ENCODE results near the gene ACOT9.

The ACOT9 gene

GRCh38 chrX:23726191-23726590 lies 16.9 kb downstream of the ACOT9 start:
- no peaks in the 10 kb centered on the region for H3K4me1 ChIP-seq (ENCODE audit: insufficient read depth, low read length, poor library complexity, severe bottlenecking)
- no peaks in the 10 kb centered on the region for H3K79me2 ChIP-seq (ENCODE audit: insufficient read depth, low read length)
- no peaks in the 10 kb centered on the region for H4K20me1 ChIP-seq (ENCODE audit: insufficient read depth, low read length, poor library complexity, severe bottlenecking)
- no peak overlapping the region for H3K9ac ChIP-seq (ENCODE audit: low read depth, low read length, poor library complexity, severe bottlenecking)
- H2AFZ ChIP-seq (ENCODE audit: low read length) = no peak overlapping the region
- H3F3A ChIP-seq (ENCODE audit: low read depth) = no peaks in the 10 kb centered on the region
- no peak overlapping the region for H3K4me2 ChIP-seq (ENCODE audit: low read depth, low read length, poor library complexity, severe bottlenecking)
- no peak overlapping the region for H3K4me3 ChIP-seq (ENCODE audit: low read length, poor library complexity, severe bottlenecking)
- H3K9me3 ChIP-seq (ENCODE audit: insufficient read depth, low read depth, low read length) = no peaks in the 10 kb centered on the region
- H3K36me3 ChIP-seq (ENCODE audit: insufficient read depth, low read length) = peaks cover 14% of the 10 kb centered on the region; the same call in 1 of the 2 replicates
- H3K27me3 ChIP-seq (ENCODE audit: insufficient read depth, low read length, poor library complexity, severe bottlenecking) = no peaks in the 10 kb centered on the region
- TF ChIP-seq EZH2phosphoT487 (IDR thresholded peaks at IDR 0.05; ENCODE audit: borderline replicate concordance) = no peak
- TF ChIP-seq CTCF (conservative IDR thresholded peaks at IDR 0.05; ENCODE audit: low read length) = no peak
- no peaks in the 10 kb centered on the region for H3K9me2 ChIP-seq (replicated peaks; ENCODE audit: low read depth, low read length)

DNA sequence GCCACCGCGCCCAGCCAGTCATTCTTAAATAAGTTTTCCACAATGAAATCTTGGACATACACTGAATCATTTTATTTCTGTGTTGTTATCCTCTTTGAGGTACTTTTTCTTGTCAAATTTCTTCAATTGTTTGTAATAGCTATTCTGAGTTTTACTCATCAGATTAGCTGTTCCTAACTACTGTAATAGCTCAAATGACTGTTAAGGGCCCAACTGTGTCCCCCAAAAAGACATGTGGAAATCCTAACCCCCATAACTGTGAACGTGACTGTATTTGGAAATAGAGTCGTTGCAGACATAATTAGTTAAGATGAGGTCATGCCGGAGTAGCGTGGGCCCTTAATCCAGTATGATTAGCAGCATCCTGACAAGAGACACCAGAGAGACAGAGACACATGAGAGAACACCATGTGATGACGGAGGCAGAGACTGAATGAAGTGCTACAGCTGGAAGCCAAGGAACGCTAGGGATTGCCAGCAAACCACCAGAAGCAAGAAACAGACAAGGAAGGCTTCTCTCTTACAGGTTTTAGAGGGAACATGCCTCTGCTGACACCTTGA lies 22.9 kb downstream of the ACOT9 start:
- Histone ChIP-seq H3K9me3 (ENCODE audit: insufficient read depth, low read depth, low read length) (no peaks in the 10 kb centered on the region), H3K36me3 (ENCODE audit: insufficient read depth, low read length) (peaks cover 11% of the 10 kb centered on the region; the same call in 1 of the 2 replicates), H3K79me2 (ENCODE audit: insufficient read depth, low read length) (no peaks in the 10 kb centered on the region), H3K9ac (ENCODE audit: low read depth, low read length, poor library complexity, severe bottlenecking) (no peak overlapping the region), H3K9me2 (replicated peaks; ENCODE audit: low read depth, low read length) (no peaks in the 10 kb centered on the region), H3K27me3 (ENCODE audit: insufficient read depth, low read length, poor library complexity, severe bottlenecking) (no peaks in the 10 kb centered on the region), H3K4me3 (ENCODE audit: low read length, poor library complexity, severe bottlenecking) (no peak overlapping the region), H3K4me2 (ENCODE audit: low read depth, low read length, poor library complexity, severe bottlenecking) (no peak overlapping the region), H3F3A (ENCODE audit: low read depth) (no peaks in the 10 kb centered on the region), H3K4me1 (ENCODE audit: insufficient read depth, low read length, poor library complexity, severe bottlenecking) (no peaks in the 10 kb centered on the region), H4K20me1 (ENCODE audit: insufficient read depth, low read length, poor library complexity, severe bottlenecking) (no peaks in the 10 kb centered on the region), H2AFZ (ENCODE audit: low read length) (no peak overlapping the region)
- TF ChIP-seq CTCF (conservative IDR thresholded peaks at IDR 0.05; ENCODE audit: low read length) (no peak), EZH2phosphoT487 (IDR thresholded peaks at IDR 0.05; ENCODE audit: borderline replicate concordance) (no peak)

GRCh38 chrX:23705235-23705634 lies 37.8 kb downstream of the ACOT9 start:
- H3K9ac ChIP-seq (ENCODE audit: low read depth, low read length, poor library complexity, severe bottlenecking) = no peak overlapping the region
- H3K9me3 ChIP-seq (ENCODE audit: insufficient read depth, low read depth, low read length) = no peaks in the 10 kb centered on the region
- H3K27me3 ChIP-seq (ENCODE audit: insufficient read depth, low read length, poor library complexity, severe bottlenecking) = no peaks in the 10 kb centered on the region
- no peaks in the 10 kb centered on the region for H4K20me1 ChIP-seq (ENCODE audit: insufficient read depth, low read length, poor library complexity, severe bottlenecking)
- no peak overlapping the region for H2AFZ ChIP-seq (ENCODE audit: low read length)
- no peaks in the 10 kb centered on the region for H3K79me2 ChIP-seq (ENCODE audit: insufficient read depth, low read length)
- no peaks in the 10 kb centered on the region for H3F3A ChIP-seq (ENCODE audit: low read depth)
- no peaks in the 10 kb centered on the region for H3K9me2 ChIP-seq (replicated peaks; ENCODE audit: low read depth, low read length)
- H3K4me1 ChIP-seq (ENCODE audit: insufficient read depth, low read length, poor library complexity, severe bottlenecking) = no peaks in the 10 kb centered on the region
- peaks cover 29% of the 10 kb centered on the region; the same call in 1 of the 2 replicates for H3K36me3 ChIP-seq (ENCODE audit: insufficient read depth, low read length)
- TF ChIP-seq EZH2phosphoT487 (IDR thresholded peaks at IDR 0.05; ENCODE audit: borderline replicate concordance) = no peak
- no peak for TF ChIP-seq CTCF (conservative IDR thresholded peaks at IDR 0.05; ENCODE audit: low read length)
- H3K4me3 ChIP-seq (ENCODE audit: low read length, poor library complexity, severe bottlenecking) = no peak overlapping the region
- no peak overlapping the region for H3K4me2 ChIP-seq (ENCODE audit: low read depth, low read length, poor library complexity, severe bottlenecking)

All from Loucy (cell line).